Breast epithelium (tissue), 4 donors: ENCODE data around the gene C19orf47. TPM values are rescaled to one million over a fixed set of nuclear protein-coding genes. Genes with fewer than 3 reads are reported as not detected.

Experiments
- DNase-seq, 2 donors: peaks; one replicate each; pipeline ENCODE4 v3.0.0-alpha.2; 2019; ENCODE audit warnings: low spot score in 2 of 2
- H3K27ac ChIP-seq, 2 donors: fragments of 200-600 bp; sonication (generic) in 1 of 2; one replicate each; pipeline ENCODE4 v1.5.1; 2016 to 2019; ENCODE audit warnings: mild to moderate bottlenecking in 1 of 2
- H3K27me3 ChIP-seq, 2 donors: fragments of 200-600 bp; sonication (generic) in 1 of 2; one replicate each; pipeline versions ENCODE4 v1.5.1 to v1.6.0; 2017 to 2019; ENCODE audit warnings: control low read depth in 1 of 2, mild to moderate bottlenecking in 1 of 2
- H3K36me3 ChIP-seq: fragments of 200-600 bp; one replicate; pipeline ENCODE4 v1.5.1; 2019
- H3K4me1 ChIP-seq, 2 donors: fragments of 200-600 bp; sonication (generic); one replicate each; pipeline ENCODE4 v1.5.1; 2016 to 2019; ENCODE audit warnings: control low read depth in 1 of 2
- H3K4me3 ChIP-seq, 3 donors: fragments of 200-600 bp; sonication (generic); 1 replicate in 2 of 3; 2 replicates in 1 of 3; pipeline ENCODE4 v1.5.1; 2016 to 2019; ENCODE audit warnings: mild to moderate bottlenecking in 3 of 3, moderate library complexity in 2 of 3
- H3K9me3 ChIP-seq, 2 donors: fragments of 200-600 bp; sonication (generic) in 1 of 2; one replicate each; pipeline ENCODE4 v1.5.1; 2016 to 2019; ENCODE audit warnings: control low read depth in 1 of 2
- POLR2A ChIP-seq: fragments of 450-650 bp; IDR thresholded peaks from one replicate; pipeline ENCODE4 v1.6.1; 2016; ENCODE audit warnings: antibody characterized with exemption, mild to moderate bottlenecking, moderate library complexity
- POLR2AphosphoS5 ChIP-seq, 3 donors: sonication (generic); formaldehyde crosslinking; IDR thresholded peaks; one replicate each; pipeline ENCODE4 v1.6.1; 2017; ENCODE audit warnings: antibody characterized with exemption in 3 of 3
- intact Hi-C: fragments of 100-400 bp; cut with DNase I; formaldehyde crosslinking; loops from one replicate; pipeline ENCODE4 v1.15.1; 2023; ENCODE audit warnings: low total_unique reads
- total RNA-seq, 3 donors: library from RNA; depleted of rRNA; stranded (reverse); fragments of >200 nt; gene quantifications; one replicate each; pipeline ENCODE4 v1.1.0, GENCODE V29; 2016
- TF ChIP-seq, protein P1 (sequence below), 3 donors: fragments of 450-650 bp; IDR thresholded peaks; one replicate each; pipeline ENCODE4 v1.5.1; 2016 to 2017; ENCODE audit warnings: antibody characterized with exemption in 3 of 3, mild to moderate bottlenecking in 3 of 3, moderate library complexity in 3 of 3

Gene C19orf47
- total RNA-seq, 3 donors from 2014 or later = 6.7 to 13.0 (median 10.2) TPM

DNA sequence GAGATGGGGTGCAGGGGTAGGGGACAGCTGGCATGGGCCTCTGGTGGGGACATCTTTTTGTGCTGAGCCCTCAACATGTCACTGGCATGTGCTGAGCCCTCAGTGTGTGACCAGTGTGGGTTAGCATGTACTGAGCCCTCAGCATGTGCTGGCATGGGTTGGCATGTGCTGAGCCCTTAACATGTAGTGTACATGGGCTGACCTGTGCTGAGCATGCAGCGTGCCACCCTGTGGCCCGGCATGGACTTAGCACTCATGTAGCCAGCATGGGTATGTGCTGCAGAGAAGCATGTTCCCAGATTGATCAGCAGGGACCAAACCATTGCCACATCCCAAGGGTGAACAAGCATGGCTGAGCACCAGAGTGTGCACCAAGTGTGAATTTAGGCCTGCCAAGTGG, 30.3 kb upstream of the C19orf47 start:
- Histone ChIP-seq H3K27ac (no peak overlapping the region), H3K4me3 (no peak overlapping the region), H3K4me1 (no peaks in the 10 kb centered on the region), H3K36me3 (no peaks in the 10 kb centered on the region), H3K27me3 (no peaks in the 10 kb centered on the region), H3K9me3 (no peaks in the 10 kb centered on the region)
- no peak for DNase-seq
- TF ChIP-seq, protein P1, sequence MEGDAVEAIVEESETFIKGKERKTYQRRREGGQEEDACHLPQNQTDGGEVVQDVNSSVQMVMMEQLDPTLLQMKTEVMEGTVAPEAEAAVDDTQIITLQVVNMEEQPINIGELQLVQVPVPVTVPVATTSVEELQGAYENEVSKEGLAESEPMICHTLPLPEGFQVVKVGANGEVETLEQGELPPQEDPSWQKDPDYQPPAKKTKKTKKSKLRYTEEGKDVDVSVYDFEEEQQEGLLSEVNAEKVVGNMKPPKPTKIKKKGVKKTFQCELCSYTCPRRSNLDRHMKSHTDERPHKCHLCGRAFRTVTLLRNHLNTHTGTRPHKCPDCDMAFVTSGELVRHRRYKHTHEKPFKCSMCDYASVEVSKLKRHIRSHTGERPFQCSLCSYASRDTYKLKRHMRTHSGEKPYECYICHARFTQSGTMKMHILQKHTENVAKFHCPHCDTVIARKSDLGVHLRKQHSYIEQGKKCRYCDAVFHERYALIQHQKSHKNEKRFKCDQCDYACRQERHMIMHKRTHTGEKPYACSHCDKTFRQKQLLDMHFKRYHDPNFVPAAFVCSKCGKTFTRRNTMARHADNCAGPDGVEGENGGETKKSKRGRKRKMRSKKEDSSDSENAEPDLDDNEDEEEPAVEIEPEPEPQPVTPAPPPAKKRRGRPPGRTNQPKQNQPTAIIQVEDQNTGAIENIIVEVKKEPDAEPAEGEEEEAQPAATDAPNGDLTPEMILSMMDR (IDR thresholded peaks at IDR 0.05) = no peak
- TF ChIP-seq POLR2AphosphoS5 (IDR thresholded peaks at IDR 0.05) (no peak), POLR2A (no peak)
- intact Hi-C loops = no loop called here

DNA sequence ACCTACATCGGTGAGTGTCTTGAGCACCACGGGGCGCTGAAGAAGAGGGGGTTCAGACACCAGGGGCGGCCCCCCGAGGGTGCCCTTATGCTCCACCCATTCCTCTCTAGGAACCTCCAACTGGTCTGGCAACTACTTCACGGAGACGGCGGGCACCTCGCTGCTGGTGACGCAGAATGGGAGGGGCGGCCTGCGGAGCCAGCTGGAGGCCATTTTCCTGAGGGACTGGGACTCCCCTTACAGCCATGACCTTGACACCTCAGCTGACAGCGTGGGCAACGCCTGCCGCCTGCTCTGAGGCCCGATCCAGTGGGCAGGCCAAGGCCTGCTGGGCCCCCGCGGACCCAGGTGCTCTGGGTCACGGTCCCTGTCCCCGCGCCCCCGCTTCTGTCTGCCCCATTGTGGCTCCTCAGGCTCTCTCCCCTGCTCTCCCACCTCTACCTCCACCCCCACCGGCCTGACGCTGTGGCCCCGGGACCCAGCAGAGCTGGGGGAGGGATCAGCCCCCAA, 29.7 kb upstream of the C19orf47 start:
- no peak for TF ChIP-seq POLR2AphosphoS5 (IDR thresholded peaks at IDR 0.05)
- TF ChIP-seq, protein P1 (IDR thresholded peaks at IDR 0.05) = no peak
- TF ChIP-seq POLR2A = no peak
- Histone ChIP-seq H3K27ac (no peak overlapping the region), H3K36me3 (no peaks in the 10 kb centered on the region), H3K4me3 (no peak overlapping the region), H3K9me3 (no peaks in the 10 kb centered on the region), H3K4me1 (no peaks in the 10 kb centered on the region), H3K27me3 (no peaks in the 10 kb centered on the region)
- intact Hi-C loops = no loop called here
- no peak for DNase-seq

DNA sequence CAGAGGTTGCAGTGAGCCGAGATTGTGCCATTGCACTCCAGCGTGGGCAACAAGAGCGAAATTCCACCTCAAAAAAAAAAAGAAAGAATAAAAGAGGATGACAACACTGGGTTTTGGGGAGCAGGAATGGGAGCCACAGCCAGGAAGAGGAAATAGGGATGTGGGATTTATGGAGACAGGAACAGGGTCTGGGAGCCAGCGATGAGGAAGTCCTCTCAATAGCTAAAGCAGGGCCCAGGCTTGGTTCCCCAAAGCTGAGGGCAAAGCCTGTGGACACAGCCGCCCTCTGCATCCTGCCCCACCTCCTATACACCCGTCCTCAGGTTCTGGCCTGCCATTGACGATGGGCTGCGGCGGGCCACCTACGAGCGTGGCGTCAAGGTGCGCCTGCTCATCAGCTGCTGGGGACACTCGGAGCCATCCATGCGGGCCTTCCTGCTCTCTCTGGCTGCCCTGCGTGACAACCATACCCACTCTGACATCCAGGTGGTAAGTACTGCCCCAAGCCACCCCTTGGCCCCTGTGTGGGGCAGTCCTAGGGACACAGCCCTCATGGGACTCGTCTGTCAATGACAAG, 28.2 kb upstream of the C19orf47 start:
- TF ChIP-seq POLR2AphosphoS5 (IDR thresholded peaks at IDR 0.05) (no peak), POLR2A (no peak)
- TF ChIP-seq, protein P1 (IDR thresholded peaks at IDR 0.05) = no peak
- Histone ChIP-seq H3K27ac (no peak overlapping the region), H3K4me3 (no peak overlapping the region), H3K9me3 (no peaks in the 10 kb centered on the region), H3K4me1 (no peaks in the 10 kb centered on the region), H3K36me3 (no peaks in the 10 kb centered on the region), H3K27me3 (no peaks in the 10 kb centered on the region)
- no peak for DNase-seq
- intact Hi-C loops = no loop called here

DNA sequence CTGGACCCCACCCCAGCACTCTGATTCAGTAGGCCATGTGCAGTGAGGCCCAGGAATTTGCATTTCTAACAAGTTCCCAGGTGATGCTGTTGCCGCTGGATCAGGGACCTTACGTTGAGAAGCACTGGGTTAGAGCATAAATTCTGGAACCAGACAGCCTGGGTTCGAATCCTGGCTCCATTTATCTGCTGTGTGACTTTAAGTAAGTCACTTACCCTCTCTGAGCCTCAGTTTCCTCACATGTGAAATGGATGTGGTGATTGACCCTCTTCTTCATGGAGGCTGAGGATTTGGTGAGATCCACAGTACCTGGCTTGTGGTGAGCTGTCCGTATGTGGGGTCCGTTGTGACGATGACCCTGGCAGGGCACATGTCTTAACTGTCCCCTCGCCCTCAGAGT, 25.9 kb upstream of the C19orf47 start:
- Histone ChIP-seq H3K27ac (no peak overlapping the region), H3K4me3 (no peak overlapping the region), H3K9me3 (no peaks in the 10 kb centered on the region), H3K27me3 (no peaks in the 10 kb centered on the region), H3K36me3 (no peaks in the 10 kb centered on the region), H3K4me1 (no peaks in the 10 kb centered on the region)
- DNase-seq = no peak
- TF ChIP-seq POLR2AphosphoS5 (IDR thresholded peaks at IDR 0.05) (no peak), POLR2A (no peak)
- TF ChIP-seq, protein P1 (IDR thresholded peaks at IDR 0.05) = no peak
- intact Hi-C loops = no loop called here

DNA sequence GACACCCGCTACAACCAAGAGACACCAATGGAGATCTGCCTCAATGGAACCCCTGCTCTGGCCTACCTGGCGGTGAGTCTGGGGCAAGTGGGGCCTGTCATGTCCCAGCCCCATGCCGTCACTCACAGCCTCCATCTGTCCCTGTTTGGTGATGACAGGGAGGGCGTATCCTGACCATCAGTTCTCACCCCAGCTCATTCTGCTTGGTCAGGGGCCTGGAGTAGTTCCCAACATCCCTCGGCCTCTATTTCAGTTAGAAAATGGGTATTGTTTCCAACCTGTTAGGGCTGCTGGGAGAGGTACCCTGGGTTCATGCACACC, 23.6 kb upstream of the C19orf47 start:
- intact Hi-C loops = no loop called here
- no peaks in the 10 kb centered on the region for H3K4me1 ChIP-seq
- no peaks in the 10 kb centered on the region for H3K27me3 ChIP-seq
- H3K36me3 ChIP-seq = no peaks in the 10 kb centered on the region
- TF ChIP-seq, protein P1 (IDR thresholded peaks at IDR 0.05) = no peak
- TF ChIP-seq POLR2A (no peak), POLR2AphosphoS5 (IDR thresholded peaks at IDR 0.05) (no peak)
- DNase-seq = no peak
- H3K9me3 ChIP-seq = no peaks in the 10 kb centered on the region
- no peak overlapping the region for H3K27ac ChIP-seq
- no peak overlapping the region for H3K4me3 ChIP-seq
